ENCODE measurements around the gene IL10RB.

- no peak for TF ChIP-seq CTCF (IDR thresholded peaks at IDR 0.05)
- no peak for TF ChIP-seq POLR2A (IDR thresholded peaks at IDR 0.05)
Measured at GRCh38 chr21:33281096-33281652, 15.0 kb downstream of the IL10RB start.

Measured in right lobe of liver (tissue), 4 donors.